ENCODE measurements around the gene FBL. TPM values are rescaled to one million over a fixed set of nuclear protein-coding genes. Genes with fewer than 3 reads are reported as not detected.

Gene FBL
- total RNA-seq, 1 experiment from 2014 or later = 576 TPM

DNA sequence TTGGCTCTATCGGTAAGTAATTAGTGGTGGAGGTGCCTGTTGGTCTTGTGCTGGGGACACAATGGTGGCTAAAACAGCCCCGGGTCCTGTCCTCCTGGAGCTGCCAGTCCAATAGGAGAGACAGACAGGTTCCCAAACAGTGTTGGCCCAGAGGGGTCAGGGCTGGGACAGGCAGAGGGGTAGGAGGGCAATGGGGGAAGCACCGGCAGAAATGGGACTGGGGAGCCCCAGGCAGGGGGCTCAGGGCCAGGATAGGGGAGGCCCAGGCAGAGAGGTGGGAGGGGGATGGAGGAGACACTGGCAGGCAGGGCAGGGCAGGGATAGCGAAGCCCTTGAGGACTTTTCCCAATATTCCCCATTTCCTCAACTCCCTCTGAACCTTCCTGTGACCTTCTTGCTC is 2.2 kb upstream of the FBL start:
- no peak for DNase-seq (ENCODE audit: low spot score)
- CTCF ChIA-PET = no interaction called here
- no peaks in the 10 kb centered on the region for H3K36me3 Mint-ChIP-seq
- no peak overlapping the region for H3K27ac Mint-ChIP-seq
- no peaks in the 10 kb centered on the region for H3K9me3 Mint-ChIP-seq
- peaks cover 11% of the 10 kb centered on the region for H3K27me3 Mint-ChIP-seq (ENCODE audit: low read depth)
- POLR2A ChIA-PET = no interaction called here
- H3K4me3 Mint-ChIP-seq = no peak overlapping the region
- ATAC-seq = no peak
- peaks cover 28% of the 10 kb centered on the region for H3K4me1 Mint-ChIP-seq
- TF ChIP-seq RELA (CRISPR knock-in tag; IDR thresholded peaks at IDR 0.05; ENCODE audit: borderline replicate concordance) = no peak
- no peak for TF ChIP-seq FOXK1 (CRISPR knock-in tag; IDR thresholded peaks at IDR 0.05)
- TF ChIP-seq, protein P1, sequence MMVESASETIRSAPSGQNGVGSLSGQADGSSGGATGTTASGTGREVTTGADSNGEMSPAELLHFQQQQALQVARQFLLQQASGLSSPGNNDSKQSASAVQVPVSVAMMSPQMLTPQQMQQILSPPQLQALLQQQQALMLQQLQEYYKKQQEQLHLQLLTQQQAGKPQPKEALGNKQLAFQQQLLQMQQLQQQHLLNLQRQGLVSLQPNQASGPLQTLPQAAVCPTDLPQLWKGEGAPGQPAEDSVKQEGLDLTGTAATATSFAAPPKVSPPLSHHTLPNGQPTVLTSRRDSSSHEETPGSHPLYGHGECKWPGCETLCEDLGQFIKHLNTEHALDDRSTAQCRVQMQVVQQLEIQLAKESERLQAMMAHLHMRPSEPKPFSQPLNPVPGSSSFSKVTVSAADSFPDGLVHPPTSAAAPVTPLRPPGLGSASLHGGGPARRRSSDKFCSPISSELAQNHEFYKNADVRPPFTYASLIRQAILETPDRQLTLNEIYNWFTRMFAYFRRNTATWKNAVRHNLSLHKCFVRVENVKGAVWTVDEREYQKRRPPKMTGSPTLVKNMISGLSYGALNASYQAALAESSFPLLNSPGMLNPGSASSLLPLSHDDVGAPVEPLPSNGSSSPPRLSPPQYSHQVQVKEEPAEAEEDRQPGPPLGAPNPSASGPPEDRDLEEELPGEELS (CRISPR knock-in tag; IDR thresholded peaks at IDR 0.05) = no peak
- TF ChIP-seq TEAD4 (CRISPR knock-in tag; IDR thresholded peaks at IDR 0.05) = no peak
- TF ChIP-seq, protein P2, sequence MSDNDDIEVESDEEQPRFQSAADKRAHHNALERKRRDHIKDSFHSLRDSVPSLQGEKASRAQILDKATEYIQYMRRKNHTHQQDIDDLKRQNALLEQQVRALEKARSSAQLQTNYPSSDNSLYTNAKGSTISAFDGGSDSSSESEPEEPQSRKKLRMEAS (CRISPR knock-in tag; IDR thresholded peaks at IDR 0.05) = no peak
- no peak for TF ChIP-seq NFATC4 (CRISPR knock-in tag; IDR thresholded peaks at IDR 0.05)
- TF ChIP-seq, protein P3, sequence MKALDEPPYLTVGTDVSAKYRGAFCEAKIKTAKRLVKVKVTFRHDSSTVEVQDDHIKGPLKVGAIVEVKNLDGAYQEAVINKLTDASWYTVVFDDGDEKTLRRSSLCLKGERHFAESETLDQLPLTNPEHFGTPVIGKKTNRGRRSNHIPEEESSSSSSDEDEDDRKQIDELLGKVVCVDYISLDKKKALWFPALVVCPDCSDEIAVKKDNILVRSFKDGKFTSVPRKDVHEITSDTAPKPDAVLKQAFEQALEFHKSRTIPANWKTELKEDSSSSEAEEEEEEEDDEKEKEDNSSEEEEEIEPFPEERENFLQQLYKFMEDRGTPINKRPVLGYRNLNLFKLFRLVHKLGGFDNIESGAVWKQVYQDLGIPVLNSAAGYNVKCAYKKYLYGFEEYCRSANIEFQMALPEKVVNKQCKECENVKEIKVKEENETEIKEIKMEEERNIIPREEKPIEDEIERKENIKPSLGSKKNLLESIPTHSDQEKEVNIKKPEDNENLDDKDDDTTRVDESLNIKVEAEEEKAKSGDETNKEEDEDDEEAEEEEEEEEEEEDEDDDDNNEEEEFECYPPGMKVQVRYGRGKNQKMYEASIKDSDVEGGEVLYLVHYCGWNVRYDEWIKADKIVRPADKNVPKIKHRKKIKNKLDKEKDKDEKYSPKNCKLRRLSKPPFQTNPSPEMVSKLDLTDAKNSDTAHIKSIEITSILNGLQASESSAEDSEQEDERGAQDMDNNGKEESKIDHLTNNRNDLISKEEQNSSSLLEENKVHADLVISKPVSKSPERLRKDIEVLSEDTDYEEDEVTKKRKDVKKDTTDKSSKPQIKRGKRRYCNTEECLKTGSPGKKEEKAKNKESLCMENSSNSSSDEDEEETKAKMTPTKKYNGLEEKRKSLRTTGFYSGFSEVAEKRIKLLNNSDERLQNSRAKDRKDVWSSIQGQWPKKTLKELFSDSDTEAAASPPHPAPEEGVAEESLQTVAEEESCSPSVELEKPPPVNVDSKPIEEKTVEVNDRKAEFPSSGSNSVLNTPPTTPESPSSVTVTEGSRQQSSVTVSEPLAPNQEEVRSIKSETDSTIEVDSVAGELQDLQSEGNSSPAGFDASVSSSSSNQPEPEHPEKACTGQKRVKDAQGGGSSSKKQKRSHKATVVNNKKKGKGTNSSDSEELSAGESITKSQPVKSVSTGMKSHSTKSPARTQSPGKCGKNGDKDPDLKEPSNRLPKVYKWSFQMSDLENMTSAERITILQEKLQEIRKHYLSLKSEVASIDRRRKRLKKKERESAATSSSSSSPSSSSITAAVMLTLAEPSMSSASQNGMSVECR (CRISPR knock-in tag; IDR thresholded peaks at IDR 0.05; ENCODE audit: borderline replicate concordance) = no peak
- TF ChIP-seq ZNF423 (CRISPR knock-in tag; IDR thresholded peaks at IDR 0.05) = no peak
- TF ChIP-seq ZNF671 (CRISPR knock-in tag; IDR thresholded peaks at IDR 0.05) = no peak
- TF ChIP-seq, protein P4, sequence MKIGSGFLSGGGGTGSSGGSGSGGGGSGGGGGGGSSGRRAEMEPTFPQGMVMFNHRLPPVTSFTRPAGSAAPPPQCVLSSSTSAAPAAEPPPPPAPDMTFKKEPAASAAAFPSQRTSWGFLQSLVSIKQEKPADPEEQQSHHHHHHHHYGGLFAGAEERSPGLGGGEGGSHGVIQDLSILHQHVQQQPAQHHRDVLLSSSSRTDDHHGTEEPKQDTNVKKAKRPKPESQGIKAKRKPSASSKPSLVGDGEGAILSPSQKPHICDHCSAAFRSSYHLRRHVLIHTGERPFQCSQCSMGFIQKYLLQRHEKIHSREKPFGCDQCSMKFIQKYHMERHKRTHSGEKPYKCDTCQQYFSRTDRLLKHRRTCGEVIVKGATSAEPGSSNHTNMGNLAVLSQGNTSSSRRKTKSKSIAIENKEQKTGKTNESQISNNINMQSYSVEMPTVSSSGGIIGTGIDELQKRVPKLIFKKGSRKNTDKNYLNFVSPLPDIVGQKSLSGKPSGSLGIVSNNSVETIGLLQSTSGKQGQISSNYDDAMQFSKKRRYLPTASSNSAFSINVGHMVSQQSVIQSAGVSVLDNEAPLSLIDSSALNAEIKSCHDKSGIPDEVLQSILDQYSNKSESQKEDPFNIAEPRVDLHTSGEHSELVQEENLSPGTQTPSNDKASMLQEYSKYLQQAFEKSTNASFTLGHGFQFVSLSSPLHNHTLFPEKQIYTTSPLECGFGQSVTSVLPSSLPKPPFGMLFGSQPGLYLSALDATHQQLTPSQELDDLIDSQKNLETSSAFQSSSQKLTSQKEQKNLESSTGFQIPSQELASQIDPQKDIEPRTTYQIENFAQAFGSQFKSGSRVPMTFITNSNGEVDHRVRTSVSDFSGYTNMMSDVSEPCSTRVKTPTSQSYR (CRISPR knock-in tag; IDR thresholded peaks at IDR 0.05) = no peak
- no peak for TF ChIP-seq NR2C2 (CRISPR knock-in tag; IDR thresholded peaks at IDR 0.05)
- no peak for TF ChIP-seq JUN (CRISPR knock-in tag; IDR thresholded peaks at IDR 0.05)
- TF ChIP-seq SMAD3 (CRISPR knock-in tag; IDR thresholded peaks at IDR 0.05; ENCODE audit: borderline replicate concordance) = no peak

DNA sequence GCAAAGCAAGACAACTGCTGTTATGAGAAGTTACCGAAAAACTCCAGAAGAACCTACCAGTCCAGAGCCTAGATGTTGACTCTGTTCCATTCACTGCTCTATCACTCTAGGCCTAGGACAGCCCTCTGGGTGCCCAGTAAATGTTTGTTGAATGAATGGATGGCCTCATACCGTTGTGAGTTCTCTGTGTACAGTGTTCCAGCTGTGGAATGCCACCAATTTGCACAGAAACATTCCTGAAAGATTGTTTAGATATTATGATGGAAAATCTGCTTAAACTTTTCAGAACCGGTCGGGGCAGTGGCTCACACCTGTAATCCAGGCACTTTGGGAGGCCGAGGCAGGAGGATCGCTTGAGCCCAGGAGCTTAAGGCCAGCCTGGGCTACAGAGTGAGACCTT is 1.3 kb upstream of the FBL start:
- no peak overlapping the region for H3K4me3 Mint-ChIP-seq
- POLR2A ChIA-PET = interaction anchor here (0.8 to 1.7 kb wide), 2 partner anchors 13 to 14 kb away, joined by 3 to 11 read pairs; no protein-coding TSS in a partner anchor
- CTCF ChIA-PET = interaction anchor here (1.1 to 3.7 kb wide), 4 partner anchors 14 to 80 kb away, joined by 3 to 16 read pairs (median 14); partner anchors contain the start of gene DYRK1B
- TF ChIP-seq, protein P5, sequence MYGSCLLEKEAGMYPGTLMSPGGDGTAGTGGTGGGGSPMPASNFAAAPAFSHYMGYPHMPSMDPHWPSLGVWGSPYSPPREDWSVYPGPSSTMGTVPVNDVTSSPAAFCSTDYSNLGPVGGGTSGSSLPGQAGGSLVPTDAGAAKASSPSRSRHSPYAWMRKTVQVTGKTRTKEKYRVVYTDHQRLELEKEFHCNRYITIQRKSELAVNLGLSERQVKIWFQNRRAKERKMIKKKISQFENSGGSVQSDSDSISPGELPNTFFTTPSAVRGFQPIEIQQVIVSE (CRISPR knock-in tag; IDR thresholded peaks at IDR 0.05; ENCODE audit: borderline replicate concordance) = no peak
- TF ChIP-seq ZNF317 (CRISPR knock-in tag; IDR thresholded peaks at IDR 0.05; ENCODE audit: borderline replicate concordance, low read depth) = no peak
- no peak for TF ChIP-seq NR2C2 (CRISPR knock-in tag; IDR thresholded peaks at IDR 0.05)
- TF ChIP-seq, protein P6, sequence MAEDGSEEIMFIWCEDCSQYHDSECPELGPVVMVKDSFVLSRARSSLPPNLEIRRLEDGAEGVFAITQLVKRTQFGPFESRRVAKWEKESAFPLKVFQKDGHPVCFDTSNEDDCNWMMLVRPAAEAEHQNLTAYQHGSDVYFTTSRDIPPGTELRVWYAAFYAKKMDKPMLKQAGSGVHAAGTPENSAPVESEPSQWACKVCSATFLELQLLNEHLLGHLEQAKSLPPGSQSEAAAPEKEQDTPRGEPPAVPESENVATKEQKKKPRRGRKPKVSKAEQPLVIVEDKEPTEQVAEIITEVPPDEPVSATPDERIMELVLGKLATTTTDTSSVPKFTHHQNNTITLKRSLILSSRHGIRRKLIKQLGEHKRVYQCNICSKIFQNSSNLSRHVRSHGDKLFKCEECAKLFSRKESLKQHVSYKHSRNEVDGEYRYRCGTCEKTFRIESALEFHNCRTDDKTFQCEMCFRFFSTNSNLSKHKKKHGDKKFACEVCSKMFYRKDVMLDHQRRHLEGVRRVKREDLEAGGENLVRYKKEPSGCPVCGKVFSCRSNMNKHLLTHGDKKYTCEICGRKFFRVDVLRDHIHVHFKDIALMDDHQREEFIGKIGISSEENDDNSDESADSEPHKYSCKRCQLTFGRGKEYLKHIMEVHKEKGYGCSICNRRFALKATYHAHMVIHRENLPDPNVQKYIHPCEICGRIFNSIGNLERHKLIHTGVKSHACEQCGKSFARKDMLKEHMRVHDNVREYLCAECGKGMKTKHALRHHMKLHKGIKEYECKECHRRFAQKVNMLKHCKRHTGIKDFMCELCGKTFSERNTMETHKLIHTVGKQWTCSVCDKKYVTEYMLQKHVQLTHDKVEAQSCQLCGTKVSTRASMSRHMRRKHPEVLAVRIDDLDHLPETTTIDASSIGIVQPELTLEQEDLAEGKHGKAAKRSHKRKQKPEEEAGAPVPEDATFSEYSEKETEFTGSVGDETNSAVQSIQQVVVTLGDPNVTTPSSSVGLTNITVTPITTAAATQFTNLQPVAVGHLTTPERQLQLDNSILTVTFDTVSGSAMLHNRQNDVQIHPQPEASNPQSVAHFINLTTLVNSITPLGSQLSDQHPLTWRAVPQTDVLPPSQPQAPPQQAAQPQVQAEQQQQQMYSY (CRISPR knock-in tag; IDR thresholded peaks at IDR 0.05) = no peak
- TF ChIP-seq ZNF121 (CRISPR knock-in tag; IDR thresholded peaks at IDR 0.05) = no peak
- TF ChIP-seq, protein P7, sequence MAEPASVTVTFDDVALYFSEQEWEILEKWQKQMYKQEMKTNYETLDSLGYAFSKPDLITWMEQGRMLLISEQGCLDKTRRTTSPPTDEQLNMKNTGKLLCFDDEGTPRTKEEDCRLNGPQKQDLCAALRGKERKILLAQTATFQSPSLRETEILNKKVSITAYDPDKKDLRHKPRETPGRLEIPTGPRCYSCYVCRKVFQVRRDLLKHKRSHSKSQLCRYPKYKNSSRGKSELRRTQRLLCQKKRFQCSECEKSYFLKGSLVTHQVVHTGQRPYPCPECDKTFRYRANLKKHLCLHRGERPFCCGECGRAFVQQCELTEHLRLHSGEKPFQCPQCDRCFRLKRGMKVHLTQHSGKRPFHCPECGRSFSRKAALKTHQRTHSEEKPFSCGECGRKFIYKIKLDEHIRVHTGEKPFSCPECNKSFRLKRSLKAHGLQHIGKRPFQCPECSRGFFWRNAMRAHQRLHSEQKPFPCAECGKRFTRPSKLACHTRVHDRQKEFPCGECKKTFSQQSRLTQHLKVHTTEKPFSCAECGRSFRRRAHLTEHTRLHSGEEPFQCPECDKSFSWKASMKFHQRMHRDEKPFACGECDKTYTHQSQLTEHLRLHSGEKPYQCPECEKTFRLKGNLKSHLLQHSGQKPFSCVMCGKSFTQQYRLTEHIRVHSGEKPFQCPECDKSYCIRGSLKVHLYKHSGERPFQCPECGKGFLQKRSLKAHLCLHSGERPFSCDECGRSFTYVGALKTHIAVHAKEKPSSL (CRISPR knock-in tag; conservative IDR thresholded peaks at IDR 0.05) = no peak
- no peak for TF ChIP-seq SOX15 (CRISPR knock-in tag; IDR thresholded peaks at IDR 0.05)
- TF ChIP-seq OVOL2 (CRISPR knock-in tag; IDR thresholded peaks at IDR 0.05; ENCODE audit: borderline replicate concordance) = no peak

More for the DNA sequence above, 1.3 kb upstream of the FBL start:
- Mint-ChIP-seq H3K4me1 (peaks cover 37% of the 10 kb centered on the region), H3K27ac (no peak overlapping the region), H3K27me3 (ENCODE audit: low read depth) (peaks cover 8% of the 10 kb centered on the region), H3K9me3 (no peaks in the 10 kb centered on the region), H3K36me3 (no peaks in the 10 kb centered on the region)
- no peak for DNase-seq (ENCODE audit: low spot score)
- ATAC-seq = no peak
